ENCODE measurements around the gene IRAK2. TPM values are rescaled to one million over a fixed set of nuclear protein-coding genes. Genes with fewer than 3 reads are reported as not detected.
"Not testable (repeated sequence)": the region's sequence is repeated elsewhere in the genome, so short reads cannot be mapped to it uniquely, and the experiment has no call there.

IRAK2 gene, protein sequence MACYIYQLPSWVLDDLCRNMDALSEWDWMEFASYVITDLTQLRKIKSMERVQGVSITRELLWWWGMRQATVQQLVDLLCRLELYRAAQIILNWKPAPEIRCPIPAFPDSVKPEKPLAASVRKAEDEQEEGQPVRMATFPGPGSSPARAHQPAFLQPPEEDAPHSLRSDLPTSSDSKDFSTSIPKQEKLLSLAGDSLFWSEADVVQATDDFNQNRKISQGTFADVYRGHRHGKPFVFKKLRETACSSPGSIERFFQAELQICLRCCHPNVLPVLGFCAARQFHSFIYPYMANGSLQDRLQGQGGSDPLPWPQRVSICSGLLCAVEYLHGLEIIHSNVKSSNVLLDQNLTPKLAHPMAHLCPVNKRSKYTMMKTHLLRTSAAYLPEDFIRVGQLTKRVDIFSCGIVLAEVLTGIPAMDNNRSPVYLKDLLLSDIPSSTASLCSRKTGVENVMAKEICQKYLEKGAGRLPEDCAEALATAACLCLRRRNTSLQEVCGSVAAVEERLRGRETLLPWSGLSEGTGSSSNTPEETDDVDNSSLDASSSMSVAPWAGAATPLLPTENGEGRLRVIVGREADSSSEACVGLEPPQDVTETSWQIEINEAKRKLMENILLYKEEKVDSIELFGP
- polyA plus RNA-seq (2014; cell fraction: cytosol; rRNA removed), result 4.0 and 4.6 TPM in 2 replicates
- polyA plus RNA-seq (2014; cell fraction: nucleus; rRNA removed), result 2.1 TPM in 2 replicates

DNA sequence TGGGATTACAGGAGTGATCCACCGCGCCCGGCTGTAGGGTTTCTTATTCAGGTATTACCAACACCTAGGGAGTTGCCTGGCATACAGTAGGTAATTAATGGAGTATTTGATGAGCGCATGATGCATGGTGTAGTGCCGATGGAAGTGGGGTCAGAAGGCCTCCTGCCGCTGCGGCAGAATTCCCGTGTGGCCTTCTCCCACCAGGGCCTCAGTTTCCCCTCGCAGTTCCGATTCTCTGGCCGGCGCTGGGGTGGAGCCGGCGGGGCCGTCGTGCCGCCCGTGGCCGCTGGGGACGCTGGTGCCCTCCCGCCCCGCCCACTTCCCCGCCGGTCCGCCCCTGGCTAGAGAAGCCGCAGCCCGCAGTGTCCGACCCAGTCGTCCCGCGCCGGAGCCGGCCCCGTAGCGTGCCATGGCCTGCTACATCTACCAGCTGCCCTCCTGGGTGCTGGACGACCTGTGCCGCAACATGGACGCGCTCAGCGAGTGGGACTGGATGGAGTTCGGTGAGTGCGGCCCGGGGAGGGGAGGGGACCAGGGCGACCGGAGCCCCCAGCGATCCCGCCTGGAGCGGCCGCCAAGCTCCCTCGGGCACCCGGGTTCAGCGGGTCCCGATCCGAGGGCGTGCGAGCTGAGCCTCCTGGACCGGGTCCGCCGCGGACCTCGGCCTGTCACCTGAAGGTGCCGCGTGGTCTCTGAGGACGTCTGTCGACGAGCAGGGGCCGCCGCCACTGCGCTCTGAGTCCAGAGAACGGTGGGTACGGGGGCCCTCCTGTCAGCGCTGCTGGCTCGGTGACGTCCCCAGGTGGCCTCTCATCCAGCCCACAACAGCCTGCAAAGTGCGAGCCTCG, at the start of gene IRAK2:
TSS of gene IRAK2 (plus strand) at position 374 of the 848 bp plus-strand sequence. CDS start at position 410, 36 bp downstream.
- DNase-seq (ENCODE audit: low spot score), result peak; percentile 55

DNA sequence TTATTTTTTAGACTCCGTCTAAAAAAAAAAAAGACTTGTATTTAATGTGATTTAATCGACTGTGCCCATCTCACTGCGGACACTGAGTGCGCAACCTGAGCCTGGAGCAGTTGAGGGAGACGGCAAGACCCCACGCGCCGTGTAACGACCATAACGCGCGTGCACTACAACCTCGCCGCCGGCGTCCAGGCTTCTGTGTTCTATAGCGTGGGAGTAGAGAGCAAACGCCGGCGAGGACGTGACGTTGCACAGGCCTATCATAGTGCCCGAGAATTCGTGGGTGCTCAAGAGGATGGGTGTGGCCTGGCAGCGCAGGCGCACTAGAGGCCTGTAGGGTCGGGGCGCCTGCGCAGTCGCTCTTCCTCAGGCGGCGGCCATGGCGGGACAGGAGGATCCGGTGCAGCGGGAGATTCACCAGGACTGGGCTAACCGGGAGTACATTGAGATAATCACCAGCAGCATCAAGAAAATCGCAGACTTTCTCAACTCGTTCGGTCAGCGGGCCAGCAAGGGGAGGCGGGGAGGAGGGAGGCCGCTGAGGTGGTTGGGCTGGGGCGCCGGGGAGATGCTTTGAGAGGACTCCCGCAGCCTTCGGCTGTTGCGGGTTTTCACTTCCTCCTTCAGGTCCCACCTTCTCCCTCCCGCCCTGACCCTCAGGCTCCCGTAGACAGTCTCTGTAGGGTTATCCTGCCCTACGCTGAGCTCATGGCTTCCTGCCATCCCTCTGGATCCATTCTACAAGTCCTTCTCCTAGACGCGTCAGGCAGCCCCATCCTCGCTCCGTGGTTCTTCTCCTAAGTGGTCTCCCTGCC, 49.2 kb upstream of the IRAK2 start, which contains the start of gene BRK1:
TSS of gene BRK1 (plus strand) at position 350 of the 812 bp plus-strand sequence. CDS start at position 377, 27 bp downstream.
- peak; percentile 99 for DNase-seq (ENCODE audit: low spot score)

DNA sequence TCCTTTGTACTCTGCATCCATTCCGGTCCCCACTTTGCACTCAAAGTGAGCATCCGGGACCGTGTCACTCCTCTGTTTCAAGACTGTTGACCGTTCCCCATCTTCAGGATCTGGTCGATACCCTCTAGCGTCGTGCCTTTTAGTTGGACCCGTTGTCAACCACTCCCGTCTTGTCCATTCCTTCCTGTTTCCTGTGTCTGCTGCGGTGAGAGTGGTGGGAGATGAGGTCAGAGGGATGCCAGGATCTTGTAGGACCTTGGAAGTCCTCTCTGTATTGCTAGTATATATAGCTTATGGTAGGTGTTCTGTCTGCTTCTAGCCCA, 48.6 kb upstream of the IRAK2 start:
- no peak for DNase-seq (ENCODE audit: low spot score)

DNA sequence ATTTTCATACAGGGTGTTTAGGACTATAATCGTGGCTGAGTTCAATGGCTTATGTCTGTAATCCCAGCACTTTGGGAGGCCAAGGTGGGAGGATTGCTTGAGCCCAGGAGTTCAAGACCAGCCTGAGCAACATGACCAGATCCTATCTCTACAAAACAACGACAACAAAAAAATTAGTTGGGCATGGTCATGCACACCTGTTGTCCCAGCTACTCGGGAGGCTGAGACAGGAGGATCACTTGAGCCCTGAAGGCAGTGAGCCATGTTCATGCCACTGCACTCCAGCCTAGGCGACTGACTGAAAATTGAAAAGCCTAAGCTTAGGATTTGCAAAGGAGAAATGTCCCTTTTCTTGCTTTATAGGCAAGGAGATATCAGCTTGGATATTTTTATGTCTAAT, 47.8 kb upstream of the IRAK2 start:
- DNase-seq (ENCODE audit: low spot score), result no peak

DNA sequence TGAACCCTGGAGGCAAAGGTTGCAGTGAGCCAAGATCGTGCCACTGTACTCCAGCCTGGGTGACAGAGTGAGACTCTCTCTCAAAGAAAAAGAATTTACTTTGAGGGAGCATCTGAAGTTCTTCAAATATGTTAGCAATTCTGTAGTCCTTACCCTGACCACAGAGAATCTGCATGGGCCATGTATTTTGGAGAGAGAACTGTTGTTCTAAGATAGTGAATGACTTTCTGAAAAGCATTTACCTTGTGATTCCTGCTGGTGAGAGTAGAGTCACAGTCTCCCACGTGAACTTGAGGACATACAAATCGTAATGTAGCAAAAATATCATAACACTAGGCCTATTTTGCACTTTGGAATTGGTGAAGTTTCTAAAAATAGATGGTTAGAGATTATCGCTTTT, 45.3 kb upstream of the IRAK2 start:
- DNase-seq (ENCODE audit: low spot score), result no peak

DNA sequence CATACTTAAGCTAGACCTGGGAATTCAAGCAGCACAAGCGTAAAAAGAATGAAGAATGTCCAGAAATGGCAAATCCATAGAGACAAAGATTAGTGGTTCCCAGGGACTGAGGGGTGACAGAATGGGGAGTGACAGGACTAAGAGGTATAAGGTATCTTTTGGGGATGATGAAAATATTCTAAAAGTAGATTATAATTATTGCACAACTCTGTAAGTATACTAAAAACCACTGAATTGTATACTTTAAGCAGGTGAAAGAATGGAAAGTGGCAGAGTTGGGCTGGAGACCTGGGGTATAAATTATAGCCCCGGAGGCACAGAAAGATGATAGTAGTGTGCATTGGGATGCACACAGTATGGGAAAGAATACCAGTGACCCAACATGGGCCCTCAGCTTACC, 43.7 kb upstream of the IRAK2 start:
- DNase-seq (ENCODE audit: low spot score), result no peak

DNA sequence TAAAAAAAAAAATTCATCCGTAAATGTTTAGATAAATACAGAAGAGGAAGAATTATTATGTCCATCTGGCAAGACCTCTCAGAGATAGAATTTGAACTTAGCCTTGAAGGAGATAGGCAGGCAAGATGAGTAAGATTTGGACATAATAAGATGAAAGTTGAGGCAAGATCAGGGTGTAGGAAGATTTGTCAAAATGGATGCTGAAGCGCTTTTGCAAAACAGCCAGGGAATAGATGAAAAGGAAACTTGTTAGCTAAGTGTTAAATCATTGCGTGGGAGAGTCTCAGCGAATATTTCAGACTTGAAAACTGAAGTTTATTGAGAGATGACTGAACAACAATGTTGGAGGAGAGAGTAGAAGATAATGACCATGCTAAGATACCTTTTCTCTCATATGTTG, 42.0 kb upstream of the IRAK2 start:
- DNase-seq (ENCODE audit: low spot score), result no peak

DNA sequence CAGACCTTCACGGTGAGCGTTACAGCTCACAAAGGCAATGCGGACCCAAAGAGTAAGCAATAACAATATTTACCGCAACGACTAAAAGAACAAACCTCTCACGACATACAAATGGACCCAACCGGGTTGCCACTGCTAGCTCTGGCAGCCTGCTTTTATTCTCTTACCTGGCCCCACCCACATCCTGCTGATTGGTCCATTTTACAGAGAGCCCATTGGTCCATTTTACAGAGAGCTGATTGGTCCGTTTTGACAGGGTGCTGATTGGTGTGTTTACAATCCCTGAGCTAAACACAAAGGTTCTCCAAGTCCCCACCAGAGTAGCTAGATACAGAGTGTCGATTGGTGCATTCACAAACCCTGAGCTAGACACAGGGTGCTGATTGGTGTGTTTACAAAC, 28.8 kb upstream of the IRAK2 start:
- not testable (repeated sequence) for DNase-seq (ENCODE audit: low spot score)

DNA sequence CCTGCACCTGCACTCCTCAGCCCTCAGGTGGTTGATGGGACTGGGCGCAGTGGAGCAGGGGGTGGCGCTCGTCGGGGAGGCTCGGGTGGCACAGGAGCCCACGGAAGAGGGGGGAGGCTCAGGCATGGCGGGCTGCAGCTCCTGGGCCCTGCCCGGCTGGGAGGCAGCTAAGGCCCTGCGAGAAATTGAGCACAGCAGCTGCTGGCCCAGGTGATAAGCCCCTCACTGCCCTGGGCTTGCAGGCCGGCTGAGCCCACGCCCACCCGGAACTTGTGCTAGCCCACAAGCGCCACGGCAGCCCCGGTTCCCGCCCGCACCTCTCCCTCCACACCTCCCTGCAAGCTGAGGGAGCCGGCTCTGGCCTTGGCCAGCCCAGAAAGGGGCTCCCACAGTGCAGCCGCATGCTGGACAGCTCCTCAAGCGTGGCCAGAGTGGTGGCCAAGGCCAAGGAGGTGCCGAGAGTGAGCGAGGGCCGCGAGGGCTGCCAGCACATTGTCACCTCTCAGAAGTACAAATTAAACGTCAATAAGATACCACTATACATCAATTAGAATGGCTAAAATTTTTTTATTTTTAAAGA, 28.2 kb upstream of the IRAK2 start:
- DNase-seq (ENCODE audit: low spot score), result no peak

DNA sequence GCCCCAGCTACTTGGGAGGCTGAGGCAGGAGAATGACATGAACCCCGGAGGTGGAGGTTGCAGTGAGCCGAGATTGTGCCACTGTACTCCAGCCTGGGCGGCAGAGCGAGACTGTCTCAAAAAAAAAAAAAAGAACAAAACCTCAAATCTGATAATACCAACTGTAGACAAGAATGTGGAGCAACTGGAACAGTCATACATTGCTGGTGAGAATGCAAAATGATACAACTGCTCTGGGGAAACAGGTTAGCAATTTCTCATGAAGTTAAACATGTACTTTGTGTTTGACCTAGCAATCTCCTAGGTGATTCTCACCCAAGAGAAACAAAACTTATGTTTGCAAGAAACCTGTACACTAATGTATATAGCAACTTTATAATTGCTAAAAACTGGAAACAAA, 27.5 kb upstream of the IRAK2 start:
- no peak for DNase-seq (ENCODE audit: low spot score)

DNA sequence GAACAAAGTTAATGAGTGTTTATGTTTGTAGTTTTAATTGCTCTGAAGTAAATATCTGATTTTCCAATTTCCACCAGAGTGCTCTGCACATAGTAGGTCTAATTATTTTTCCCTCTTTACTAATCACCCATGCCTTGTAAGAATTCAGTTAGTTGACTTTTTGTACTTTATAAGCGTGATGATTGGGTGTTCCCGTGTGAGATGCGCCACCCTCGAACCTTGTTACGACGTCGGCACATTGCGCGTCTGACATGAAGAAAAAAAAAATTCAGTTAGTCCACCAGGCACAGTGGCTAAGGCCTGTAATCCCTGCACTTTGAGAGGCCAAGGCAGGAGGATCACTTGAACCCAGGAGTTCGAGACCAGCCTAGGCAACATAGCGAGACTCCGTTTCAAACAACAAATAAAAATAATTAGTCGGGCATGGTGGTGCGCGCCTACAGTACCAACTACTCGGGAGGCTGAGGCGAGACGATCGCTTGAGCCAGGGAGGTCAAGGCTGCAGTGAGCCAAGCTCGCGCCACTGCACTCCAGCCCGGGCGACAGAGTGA, 23.6 kb upstream of the IRAK2 start:
- DNase-seq (ENCODE audit: low spot score), result no peak

DNA sequence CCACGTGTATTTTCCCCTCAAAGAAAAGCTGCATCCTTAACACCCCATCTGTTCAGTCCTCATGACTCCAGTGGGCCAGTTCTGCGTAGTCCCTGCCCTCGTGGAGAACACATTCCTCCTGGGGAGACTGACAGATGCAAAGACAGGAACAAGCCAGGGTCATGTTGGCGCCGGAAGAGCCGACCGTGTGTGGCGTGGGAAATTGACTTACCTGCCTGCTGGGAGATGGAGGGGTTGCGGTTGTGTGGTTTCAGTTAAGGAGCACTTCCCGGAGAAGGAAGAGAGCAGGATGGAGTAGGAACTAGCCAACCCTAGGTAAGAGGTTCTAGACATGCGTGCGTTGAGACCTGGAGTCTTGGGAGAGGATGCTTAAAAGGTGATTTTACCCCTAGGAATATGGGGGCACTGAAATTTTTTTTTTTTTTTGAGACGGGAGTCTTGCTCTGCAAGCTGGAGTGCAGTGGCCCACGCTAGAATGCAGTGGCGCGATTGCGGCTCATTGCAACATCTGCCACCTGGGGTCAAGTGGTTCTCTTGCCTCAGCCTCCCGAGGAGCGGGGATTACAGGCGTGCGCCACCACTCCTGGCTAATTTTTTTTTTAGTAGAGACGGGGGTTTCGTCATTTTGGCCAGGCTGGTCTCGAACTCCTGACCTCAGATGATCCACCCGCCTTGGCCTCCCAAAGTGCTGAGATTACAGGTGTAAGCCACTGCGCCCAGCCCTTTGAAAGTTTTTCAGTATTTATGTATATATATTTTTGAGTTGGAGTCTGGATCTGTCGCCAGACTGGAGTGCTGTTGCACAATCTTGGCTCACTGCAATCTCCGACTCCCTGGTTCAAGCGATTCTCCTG, 21.8 kb upstream of the IRAK2 start:
- peak; percentile 51 for DNase-seq (ENCODE audit: low spot score)

DNA sequence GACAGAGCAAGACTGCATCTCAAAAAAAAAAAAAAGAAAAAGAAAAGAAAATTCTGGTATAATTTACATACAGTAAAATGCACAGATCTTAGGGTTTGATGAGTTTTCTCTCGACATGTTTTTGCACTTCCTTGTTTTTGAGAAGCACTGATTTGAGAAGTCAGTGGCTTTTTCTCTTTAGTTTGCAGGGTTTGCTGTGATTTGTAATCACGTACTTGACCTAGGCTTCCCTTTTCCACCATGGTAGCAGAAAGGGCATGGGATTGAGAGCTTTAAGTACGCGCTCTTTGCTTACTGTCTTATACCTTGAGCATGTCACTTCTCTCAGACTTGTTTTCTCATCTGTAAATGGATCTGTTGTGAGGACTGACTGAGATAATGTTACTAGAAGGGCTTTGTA, 19.0 kb upstream of the IRAK2 start:
- no peak for DNase-seq (ENCODE audit: low spot score)

DNA sequence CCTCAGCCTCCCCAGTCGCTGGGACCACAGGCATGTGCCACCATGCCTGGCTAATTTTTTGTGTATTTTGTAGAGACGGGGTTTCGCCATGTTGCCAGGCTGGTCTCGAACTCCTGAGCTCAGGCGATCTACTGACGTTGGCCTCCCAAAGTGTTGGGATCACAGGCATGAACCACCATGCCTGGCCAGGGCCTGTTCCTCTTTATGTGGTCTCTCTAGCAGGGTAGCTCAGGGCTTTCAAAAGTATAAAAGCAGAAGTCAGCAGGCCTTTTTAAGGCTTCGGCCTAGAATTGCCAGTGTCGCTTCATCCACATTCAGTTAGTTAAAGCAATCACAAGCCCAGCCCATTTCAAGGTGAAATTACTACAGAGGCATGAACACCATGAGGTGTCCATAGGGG, 15.5 kb upstream of the IRAK2 start:
- DNase-seq (ENCODE audit: low spot score), result no peak

DNA sequence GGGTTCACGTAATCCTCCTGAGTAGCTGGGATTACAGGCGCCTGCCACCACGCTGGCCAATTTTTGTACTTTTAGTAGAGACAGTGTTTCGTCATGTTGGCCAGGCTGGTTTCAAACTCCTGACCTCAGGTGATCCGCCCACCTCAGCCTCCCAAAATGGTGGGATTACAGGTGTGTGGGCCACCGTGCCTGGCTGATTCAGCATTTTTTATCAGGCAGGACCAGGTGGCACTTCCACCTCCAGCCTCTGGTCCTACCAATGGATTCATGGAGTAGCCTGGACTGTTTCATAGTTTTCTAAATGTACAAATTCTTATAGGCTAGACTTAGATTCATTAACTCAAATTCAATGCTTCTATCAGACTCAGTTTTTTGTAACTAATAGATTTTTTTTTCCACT, 13.7 kb upstream of the IRAK2 start:
- DNase-seq (ENCODE audit: low spot score), result no peak

DNA sequence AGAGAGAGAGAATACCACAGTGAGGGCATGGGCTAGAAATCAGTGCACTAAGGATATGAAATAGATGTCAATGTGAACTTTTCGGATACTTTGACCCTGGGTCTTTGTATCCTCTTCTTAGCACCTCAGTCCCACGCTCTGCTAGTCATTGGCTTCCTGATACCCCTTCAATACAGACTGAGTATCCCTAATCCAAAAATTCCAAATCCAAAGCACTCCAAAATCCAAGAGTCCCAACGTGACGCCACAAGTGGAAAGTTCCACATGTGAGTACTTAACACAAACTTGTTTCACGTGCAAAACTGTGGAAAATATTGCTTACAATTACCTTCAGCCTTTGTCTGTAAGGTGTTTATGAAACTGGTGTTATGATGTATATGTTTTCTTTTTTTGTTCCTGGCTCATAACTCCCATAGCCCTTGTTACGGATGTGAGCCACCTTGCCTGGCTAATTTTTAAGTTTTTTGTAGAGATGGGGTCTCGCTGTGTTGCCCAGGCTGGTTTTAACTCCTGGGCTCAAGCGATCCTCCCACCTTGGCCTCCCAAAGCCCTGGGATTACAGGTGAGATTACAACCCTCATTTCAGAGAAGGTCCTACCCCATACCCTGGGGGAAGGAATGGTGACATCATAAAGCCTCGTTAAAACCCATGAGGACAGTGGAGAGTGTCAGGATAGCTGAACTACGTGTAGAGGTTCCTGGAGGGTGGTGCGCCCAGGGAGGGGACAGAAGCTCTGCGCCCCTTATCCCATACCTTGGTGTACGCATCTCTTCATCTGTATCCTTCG, 10.2 kb upstream of the IRAK2 start:
- DNase-seq (ENCODE audit: low spot score), result no peak

DNA sequence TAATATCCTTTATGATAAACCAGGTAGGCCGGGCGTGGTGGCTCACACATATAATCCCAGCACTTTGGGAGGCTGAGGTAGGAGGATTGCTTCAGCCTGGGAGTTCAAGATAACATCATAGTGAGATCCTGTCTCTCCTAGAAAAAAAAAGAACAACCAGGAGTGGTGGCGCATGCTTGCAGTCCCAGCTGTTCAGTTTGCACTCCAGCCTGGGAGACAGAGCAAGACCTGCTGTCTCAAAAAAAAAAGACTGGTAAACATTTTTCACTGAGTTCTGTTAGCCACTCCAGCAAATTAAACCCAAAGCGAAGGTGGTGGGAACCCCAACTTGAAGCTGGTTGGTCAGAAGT, 9.6 kb upstream of the IRAK2 start:
- DNase-seq (ENCODE audit: low spot score), result no peak

DNA sequence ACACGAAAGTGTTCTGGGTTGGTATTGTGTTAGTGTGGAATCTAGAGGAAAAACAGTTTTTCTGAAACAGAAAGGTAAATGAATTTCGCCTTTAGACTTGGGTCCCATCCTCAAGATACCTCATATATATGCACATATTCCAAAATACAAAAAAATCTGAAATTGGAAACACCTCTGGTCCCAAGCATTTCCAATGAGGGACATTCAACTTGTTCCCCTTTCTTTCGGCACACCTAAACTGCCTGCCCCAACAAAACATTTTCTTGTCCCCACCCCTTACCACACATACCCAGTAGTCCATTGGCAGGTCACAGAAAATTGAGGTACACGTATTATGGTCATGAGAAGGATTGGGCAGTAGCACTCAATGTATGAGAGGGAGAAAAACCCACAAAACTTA, 9.1 kb upstream of the IRAK2 start:
- no peak for DNase-seq (ENCODE audit: low spot score)

DNA sequence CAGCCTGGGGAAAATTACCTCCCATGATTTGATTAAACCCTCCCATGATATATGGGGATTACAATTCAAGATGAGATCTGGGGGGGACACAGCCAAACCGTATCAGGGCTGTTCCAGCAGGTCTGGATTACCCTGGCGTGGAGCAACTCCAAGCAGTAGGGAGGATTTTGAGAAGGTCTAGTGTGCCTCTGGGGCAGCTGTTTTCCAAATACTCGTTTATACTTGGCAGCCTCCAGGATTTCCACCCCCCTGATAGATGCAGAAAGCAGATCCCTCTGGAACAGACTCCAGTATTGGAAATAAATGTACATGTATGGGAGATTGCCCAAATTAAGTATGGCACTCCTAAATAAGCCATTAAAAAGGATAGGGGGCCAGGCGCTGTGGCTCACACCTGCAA, 7.7 kb upstream of the IRAK2 start:
- DNase-seq (ENCODE audit: low spot score), result peak; percentile 85
